ENCODE measurements around the gene PER3.
"Not testable (repeated sequence)": the region's sequence is repeated elsewhere in the genome, so short reads cannot be mapped to it uniquely, and the experiment has no call there.

PER3 gene

GRCh38 chr1:7789828-7790227 is 5.7 kb downstream of the PER3 start:
- H3K4me3 Mint-ChIP-seq: no peak overlapping the region

GRCh38 chr1:7791027-7791426 is 6.9 kb downstream of the PER3 start:
- not testable (repeated sequence) for H3K27ac Mint-ChIP-seq; H3K27me3 Mint-ChIP-seq (ENCODE audit: low read depth); H3K4me1 Mint-ChIP-seq; H3K4me3 Mint-ChIP-seq
- Mint-ChIP-seq H3K9me3 (peaks cover 28% of the 10 kb centered on the region), H3K36me3 (ENCODE audit: low read depth) (peaks cover 81% of the 10 kb centered on the region)

More at GRCh38 chr1:7789828-7790227, 5.7 kb downstream of the PER3 start:
- TF ChIP-seq CTCF (IDR thresholded peaks at IDR 0.05; ENCODE audit: unreplicated experiment in 3 of 3): no peak
- Mint-ChIP-seq H3K4me1 (no peaks in the 10 kb centered on the region), H3K9me3 (peaks cover 28% of the 10 kb centered on the region), H3K27ac (no peak overlapping the region), H3K27me3 (ENCODE audit: low read depth) (no peaks in the 10 kb centered on the region), H3K36me3 (ENCODE audit: low read depth) (peaks cover 82% of the 10 kb centered on the region)

GRCh38 chr1:7795406-7795805 is 11.3 kb downstream of the PER3 start:
- no peak overlapping the region for H3K27ac Mint-ChIP-seq
- peaks cover 60% of the 10 kb centered on the region for H3K36me3 Mint-ChIP-seq (ENCODE audit: low read depth)
- H3K4me3 Mint-ChIP-seq: no peak overlapping the region
- H3K4me1 Mint-ChIP-seq: no peaks in the 10 kb centered on the region
- no peak for TF ChIP-seq CTCF (IDR thresholded peaks at IDR 0.05; ENCODE audit: unreplicated experiment in 3 of 3)
- peaks cover 17% of the 10 kb centered on the region for H3K9me3 Mint-ChIP-seq
- no peaks in the 10 kb centered on the region for H3K27me3 Mint-ChIP-seq (ENCODE audit: low read depth)

GRCh38 chr1:7805460-7805859 is 21.4 kb downstream of the PER3 start:
- no peak overlapping the region for H3K27ac Mint-ChIP-seq
- H3K4me3 Mint-ChIP-seq: no peak overlapping the region
- no peaks in the 10 kb centered on the region for H3K27me3 Mint-ChIP-seq (ENCODE audit: low read depth)
- peaks cover 16% of the 10 kb centered on the region for H3K36me3 Mint-ChIP-seq (ENCODE audit: low read depth)
- no peaks in the 10 kb centered on the region for H3K4me1 Mint-ChIP-seq
- no peak for TF ChIP-seq CTCF (IDR thresholded peaks at IDR 0.05; ENCODE audit: unreplicated experiment in 3 of 3)
- no peaks in the 10 kb centered on the region for H3K9me3 Mint-ChIP-seq

GRCh38 chr1:7808253-7808844 is 24.3 kb downstream of the PER3 start:
- no peaks in the 10 kb centered on the region for H3K27me3 Mint-ChIP-seq (ENCODE audit: low read depth)
- H3K4me1 Mint-ChIP-seq: no peaks in the 10 kb centered on the region
- peak; percentile 30 to 57 (median 45) for TF ChIP-seq CTCF (IDR thresholded peaks at IDR 0.05; ENCODE audit: unreplicated experiment in 3 of 3)
- no peak overlapping the region for H3K4me3 Mint-ChIP-seq
- H3K27ac Mint-ChIP-seq: no peak overlapping the region
- peaks cover 8% of the 10 kb centered on the region for H3K9me3 Mint-ChIP-seq
- H3K36me3 Mint-ChIP-seq (ENCODE audit: low read depth): peaks cover 37% of the 10 kb centered on the region

- Mint-ChIP-seq H3K4me1 (no peaks in the 10 kb centered on the region), H3K27ac (no peak overlapping the region), H3K4me3 (no peak overlapping the region), H3K36me3 (ENCODE audit: low read depth) (peaks cover 40% of the 10 kb centered on the region), H3K9me3 (peaks cover 19% of the 10 kb centered on the region), H3K27me3 (ENCODE audit: low read depth) (no peaks in the 10 kb centered on the region)
- no peak for TF ChIP-seq CTCF (IDR thresholded peaks at IDR 0.05; ENCODE audit: unreplicated experiment in 3 of 3)
Measured at GRCh38 chr1:7809742-7810141, 25.7 kb downstream of the PER3 start.

Measured in nephron (organoid).